GM19467 (cell line): ENCODE measurements around the gene EIF4B.
"Not testable (repeated sequence)": the region's sequence is repeated elsewhere in the genome, so short reads cannot be mapped to it uniquely, and the experiment has no call there.

Experiments
- ATAC-seq: cut with Tn5 transposase; IDR thresholded peaks from one replicate; pipeline ENCODE4 v1.9.1; 2021; ENCODE audit warnings: mild to moderate bottlenecking, moderate library complexity; ENCODE audit not compliant: unreplicated experiment

EIF4B gene

DNA sequence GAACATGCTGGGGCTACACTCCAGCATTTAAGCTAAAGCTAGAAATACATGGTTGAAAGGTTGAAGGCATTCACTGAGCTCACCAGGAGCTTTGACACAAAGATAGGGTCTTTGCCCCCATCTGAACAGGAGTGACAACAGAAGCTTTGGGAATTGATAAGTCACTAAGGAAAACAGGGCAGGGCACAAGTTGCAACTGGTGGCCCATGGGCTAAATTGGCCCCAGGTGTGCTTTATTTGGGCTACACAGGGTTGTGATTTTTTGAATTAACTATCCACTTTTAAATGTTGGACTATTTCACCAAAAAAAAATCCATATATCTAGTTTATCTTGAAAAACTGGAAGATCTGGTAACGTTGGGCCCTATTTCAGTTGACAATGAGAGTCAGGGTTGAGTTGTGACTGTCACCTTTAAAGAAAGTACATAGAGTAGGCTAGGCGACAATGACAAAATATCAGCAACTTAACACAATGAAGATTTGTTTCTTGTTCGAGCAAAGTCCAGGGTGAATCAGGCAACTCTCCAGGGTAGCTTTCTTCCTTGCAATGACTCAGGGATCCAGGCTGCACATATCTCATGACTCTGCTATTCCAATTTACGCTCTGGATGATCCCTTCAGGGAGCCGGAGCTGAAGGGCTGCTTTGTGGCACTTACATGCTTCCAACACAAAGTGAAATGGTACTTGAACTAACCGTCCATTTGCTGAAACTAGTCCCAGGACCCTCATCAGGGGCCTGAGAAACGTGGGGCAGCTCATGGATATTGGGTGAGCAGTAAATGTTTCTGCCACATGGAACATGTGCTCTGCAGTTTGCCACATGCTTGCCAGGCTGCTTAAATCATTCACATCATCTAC is 13.3 kb upstream of the EIF4B start:
- no peak for ATAC-seq

DNA sequence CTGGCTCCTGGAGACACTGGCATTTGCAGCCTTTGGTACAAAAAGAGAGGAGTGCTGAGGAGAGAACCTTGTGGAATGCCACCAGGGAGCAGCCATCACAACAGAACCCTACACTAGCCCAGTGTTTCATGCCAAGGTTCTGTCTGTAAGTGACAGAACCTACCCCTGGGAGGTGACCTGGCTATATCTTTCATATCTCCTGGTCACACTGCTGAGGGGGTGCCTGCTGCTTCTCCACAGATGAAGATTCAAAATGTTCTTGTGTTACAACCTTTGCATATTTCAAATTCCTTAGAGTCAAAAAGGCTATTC is 12.7 kb upstream of the EIF4B start:
- no peak for ATAC-seq

DNA sequence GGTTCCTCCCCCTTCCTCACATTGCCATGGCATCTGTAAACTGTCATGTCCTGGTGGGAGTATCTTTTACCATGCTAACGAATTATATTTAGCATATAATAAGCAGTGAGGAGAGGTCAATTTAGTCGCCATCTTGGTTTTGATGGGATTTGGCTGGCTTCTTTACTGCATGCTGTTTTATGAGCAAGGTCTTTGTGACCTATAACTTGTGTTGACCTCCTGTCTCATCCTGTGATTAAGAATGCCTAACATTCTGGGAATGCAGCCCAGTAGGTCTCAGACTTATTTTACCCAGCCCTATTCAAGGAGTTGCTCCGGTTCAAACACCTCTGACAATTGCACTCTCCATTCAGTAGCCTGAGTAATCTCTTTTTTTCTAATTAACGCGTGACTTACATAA is 2.1 kb upstream of the EIF4B start:
- no peak for ATAC-seq

DNA sequence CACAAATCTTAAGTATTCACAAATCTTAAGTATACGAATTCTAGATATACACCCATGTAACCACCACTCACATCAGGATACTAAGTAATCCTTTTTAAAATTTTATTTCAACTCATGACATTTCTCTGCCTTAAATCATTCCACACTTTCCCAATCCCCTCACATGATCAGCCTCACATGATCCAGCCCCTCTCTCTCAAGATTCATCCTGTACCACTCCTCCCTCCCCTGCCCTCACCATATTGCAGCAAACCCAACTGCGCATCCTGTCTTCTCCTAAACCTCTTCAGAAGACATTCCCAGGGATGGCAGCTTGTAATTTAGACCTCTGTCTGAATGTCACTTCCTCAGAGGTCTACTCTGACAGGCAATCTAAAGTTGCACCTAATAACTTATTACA is 1.7 kb upstream of the EIF4B start:
- ATAC-seq: no peak

DNA sequence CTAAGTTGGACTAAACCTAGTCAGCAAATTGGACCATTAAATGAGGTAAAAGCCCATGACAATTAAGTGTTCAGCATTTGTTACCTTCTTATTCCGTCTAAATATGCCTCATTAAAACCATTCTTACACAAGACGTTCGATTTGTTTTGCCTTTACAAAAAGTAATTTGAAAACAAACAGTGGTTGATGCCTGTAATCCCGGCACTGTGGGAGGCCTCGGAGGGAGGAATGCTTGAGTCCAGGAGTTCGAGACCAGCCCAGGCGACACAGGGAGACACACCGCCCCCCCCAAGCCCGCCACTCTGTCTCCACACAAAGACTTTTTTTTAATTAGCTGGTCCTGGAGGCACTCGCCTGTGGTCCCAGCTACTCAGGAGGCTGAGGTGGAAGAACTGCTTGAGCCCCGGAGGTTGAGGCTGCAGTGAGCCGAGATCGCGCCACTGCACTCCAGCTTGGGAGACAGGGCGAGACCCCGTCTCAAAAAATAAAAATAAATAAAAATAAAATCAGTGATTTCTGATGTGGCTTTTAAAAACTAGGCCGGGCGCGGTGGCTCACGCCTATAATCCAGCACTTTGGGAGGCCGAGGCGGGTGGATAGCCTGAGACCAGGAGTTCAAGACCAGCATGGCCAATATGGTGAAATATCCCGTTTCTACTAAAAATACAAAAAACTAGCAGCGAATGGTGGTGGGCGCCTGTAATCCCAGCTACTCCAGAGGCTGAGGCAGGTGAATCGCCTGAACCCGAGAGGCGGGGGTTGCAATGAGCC is 856 bp upstream of the EIF4B start:
- ATAC-seq: no peak

DNA sequence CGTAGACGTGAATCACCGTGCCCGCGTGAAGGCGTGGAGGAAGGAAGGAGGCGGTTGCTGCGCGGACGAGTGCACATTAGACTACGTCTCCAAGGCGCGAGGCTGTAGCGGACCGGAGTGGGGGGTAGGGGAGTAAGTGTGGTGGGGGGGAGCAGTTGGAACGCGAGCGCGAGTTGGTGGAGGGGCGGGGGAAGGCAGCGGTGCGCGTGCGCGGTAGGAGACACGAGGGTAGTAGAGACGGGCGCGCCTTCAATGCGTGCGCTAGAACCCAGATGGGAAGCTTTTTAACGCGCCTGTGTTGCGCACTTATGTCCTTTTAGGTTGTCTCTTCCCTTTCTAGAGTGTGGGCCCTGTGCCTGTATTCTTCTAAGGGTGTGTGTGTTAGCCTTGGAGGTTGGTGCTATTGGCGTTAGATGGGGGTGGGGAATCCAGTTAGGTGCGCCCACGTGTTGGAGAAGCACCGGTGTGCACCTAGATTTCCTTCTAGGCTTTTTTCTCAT is 604 bp downstream of the EIF4B start:
- no peak for ATAC-seq

DNA sequence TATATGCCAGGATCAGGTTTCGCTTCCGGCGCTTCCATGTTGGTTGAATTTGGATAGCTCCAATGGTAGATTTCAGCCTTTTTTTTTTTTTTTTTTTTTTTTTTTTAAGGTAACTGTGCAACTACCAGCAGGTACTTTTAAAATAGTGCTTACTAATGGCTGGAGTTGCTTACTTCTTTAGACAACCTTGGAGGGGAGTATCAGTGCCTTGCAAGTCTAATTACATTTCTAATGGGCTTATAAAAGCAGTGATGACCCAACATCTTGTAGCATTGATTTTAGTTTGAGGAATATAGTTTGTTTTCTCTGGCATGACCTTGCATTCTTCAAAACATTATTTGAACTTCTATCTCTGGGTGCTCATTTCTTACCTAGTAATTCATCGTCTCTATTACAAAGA is 1.1 kb downstream of the EIF4B start:
- no peak for ATAC-seq

DNA sequence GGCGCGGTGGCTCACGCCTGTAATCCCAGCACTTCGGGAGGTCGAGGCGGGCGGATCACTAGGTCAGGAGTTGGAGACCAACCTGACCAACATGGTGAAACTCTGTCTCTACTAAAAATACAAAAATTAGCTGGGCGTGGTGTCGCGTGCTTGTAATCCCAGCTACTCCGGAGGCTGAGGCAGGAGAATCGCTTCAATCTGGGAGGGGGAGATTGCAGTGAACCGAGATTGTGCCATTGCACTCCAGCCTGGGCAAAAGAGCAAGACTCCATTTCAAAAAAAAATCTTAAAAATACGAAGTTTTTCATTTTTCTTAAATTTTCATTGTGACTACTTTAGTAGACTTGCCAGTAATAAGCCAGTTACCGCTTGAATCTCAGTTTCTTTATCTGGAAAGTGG is 2.5 kb downstream of the EIF4B start:
- not testable (repeated sequence) for ATAC-seq

DNA sequence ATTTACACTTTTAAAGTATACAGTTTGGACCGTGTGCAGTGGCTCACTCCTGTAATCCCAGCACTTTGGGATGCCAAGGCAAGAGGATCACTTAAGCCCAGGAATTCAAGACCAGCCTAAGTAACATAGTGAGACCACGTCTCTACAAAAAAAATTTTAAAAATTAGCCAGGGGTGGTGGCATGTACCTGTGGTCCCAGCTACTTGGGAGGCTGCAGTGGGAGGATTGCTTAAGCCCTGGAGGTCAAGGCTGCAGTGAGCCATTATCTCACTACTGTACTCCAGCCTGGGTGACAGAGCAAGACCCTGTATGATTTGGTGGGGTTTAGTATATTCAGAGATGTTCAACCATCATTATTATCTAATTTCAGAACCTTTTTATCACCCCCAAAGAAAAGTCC is 4.7 kb downstream of the EIF4B start:
- ATAC-seq: no peak

DNA sequence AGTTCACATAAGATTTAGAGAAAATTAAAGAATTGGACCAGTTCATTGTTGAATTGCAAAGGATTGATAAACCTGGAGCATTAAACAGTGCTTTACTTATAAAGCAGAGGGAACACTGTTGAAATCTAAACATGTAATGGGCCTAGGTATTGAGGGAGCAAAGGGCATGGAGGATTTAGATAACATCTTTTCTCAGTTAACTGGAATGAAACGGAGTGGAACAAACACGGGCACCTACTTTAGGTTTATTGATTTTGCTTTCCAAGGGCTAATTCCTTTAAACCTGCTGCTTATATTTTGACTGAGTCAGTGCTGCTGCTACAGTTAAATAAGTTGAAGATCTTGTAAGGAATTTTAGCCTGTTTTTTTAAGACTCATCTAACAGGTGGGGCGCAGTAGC is 5.6 kb downstream of the EIF4B start:
- no peak for ATAC-seq

DNA sequence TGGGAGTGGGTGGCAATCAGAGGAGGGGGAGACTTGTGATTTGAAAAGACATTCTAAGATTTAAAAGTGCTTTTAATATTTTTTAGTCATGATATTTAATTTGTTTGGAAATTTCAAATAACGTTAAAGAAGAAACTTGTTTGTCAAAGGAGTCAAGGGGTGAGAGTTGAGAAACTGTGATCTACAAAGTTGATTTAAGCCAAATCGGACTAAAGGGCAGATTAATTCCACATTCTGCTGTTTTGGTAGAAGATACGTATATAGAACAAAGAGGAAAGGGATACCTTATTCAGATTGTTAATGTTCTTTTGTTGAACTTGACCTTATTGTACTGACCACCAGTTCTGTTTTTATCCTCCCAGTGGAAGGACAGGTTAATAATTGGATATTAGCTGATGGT is 6.7 kb downstream of the EIF4B start:
- no peak for ATAC-seq

DNA sequence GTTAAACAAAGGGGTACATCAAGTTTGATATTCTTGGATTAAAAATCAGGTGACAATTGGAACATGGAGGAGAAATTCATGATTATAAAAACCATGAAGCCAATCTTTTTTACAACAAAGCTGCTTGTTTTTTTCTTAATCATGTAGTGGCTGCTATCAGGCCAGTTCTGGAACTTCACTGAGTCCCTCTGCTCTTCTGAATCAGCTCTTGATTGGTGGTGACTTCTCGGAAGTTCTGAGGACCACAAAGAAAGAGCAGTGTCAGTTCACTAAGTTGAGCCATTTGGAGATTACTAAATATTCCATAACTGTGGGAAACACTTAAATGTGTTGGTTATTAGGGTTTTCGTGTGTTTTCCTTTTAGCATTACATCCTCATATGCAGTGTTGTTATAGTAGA is 8.5 kb downstream of the EIF4B start:
- no peak for ATAC-seq

DNA sequence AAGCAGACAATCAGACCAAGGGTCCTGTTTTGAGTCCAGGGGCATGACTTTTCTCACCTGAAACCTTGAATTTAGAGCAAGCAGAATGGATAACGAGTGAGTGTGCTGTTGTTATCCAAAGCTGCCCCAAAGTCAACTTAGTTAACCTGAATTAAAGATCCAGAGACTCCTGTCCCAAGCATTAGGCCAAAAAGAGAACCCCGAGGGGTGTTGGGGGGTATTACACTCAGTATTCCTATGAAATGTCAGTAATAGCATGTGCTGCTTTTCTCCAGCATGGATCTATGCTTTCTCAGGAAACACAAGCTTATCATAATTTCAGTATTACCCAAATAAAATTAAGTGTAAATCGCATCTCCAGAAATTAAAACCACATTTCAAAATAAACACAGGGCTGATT is 19.0 kb downstream of the EIF4B start:
- ATAC-seq: no peak

DNA sequence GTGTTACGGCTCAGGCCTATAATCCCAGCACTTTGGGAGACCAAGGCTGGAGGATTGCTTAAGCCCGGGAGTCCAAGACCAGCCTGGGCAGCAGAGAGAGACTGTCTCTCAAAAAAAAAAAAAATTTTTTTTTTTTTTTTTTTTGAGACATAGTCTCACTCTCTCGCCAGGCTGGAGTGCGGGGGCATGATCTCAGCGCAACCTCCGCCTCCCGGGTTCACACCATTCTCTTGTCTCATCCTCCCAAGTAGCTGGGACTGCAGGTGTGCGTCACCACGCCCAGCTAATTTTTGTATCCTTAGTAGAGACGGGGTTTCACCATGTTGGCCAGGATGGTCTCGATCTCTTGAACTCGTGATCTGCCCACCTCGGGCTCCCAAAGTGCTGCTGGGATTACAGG is 20.8 kb downstream of the EIF4B start:
- not testable (repeated sequence) for ATAC-seq

DNA sequence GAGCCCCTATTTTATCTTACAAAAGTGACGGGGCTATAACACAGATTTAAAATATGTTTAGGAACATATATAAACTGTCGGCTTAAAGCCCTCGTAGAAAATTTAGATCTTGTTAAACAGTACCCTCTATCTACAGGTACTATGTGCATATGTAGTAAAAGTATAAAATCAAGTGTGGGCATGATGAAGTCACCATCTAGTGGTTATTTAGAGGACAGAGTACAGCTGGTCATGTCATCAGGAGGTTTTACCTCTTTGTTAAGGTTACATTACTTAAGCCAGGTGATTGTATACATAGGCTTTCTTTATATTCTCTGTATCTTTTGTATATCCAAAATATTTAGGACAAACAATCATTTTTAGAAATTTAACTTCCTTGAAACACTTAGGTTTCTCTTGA is 25.4 kb downstream of the EIF4B start:
- no peak for ATAC-seq

DNA sequence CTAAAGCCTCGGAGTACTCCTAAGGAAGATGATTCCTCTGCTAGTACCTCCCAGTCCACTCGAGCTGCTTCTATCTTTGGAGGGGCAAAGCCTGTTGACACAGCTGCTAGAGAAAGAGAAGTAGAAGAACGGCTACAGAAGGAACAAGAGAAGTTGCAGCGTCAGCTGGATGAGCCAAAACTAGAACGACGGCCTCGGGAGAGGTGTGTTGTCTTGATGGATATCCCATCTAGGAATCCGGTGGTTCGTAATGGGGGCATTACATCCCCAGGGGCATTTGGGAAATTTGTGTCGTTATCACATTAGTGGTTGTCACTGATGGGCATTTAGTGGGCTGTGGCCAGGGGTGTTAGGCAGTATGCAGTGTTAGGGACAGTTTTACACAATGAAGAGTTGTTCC is 27.6 kb downstream of the EIF4B start:
- ATAC-seq: not testable (repeated sequence)

DNA sequence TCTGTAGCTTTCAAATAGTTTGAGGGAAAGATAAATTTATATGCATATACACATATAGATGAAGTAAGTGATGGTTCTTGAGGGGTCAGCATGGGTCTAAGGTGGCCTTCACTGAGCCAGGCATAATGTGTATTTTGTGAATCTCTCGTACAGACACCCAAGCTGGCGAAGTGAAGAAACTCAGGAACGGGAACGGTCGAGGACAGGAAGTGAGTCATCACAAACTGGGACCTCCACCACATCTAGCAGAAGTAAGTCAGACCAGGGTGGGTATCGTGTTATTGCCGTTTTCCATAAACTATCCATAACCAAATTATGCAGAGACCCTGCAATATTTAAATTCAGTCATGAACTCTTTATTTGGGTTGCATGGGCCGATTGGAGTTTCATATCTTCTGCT is 28.2 kb downstream of the EIF4B start:
- ATAC-seq: no peak

DNA sequence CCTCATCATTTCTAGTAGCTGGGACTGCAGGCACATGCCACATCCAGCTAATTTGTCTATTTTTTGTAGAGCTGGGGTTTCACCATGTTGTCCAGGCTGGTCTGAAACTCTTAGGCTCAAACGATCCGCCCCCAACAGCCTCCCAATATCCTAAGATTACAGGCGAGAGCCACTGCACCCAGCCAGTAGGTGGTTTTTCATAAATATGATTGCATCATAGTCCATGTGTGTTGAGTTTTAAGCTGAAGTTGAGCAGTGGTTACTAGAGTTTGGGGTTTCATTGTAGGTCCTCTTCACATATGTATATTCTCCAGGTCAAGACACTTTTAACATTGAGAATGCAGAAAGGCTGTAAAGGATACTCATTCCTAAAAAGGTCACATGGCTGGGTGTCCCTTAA is 30.5 kb downstream of the EIF4B start:
- no peak for ATAC-seq

DNA sequence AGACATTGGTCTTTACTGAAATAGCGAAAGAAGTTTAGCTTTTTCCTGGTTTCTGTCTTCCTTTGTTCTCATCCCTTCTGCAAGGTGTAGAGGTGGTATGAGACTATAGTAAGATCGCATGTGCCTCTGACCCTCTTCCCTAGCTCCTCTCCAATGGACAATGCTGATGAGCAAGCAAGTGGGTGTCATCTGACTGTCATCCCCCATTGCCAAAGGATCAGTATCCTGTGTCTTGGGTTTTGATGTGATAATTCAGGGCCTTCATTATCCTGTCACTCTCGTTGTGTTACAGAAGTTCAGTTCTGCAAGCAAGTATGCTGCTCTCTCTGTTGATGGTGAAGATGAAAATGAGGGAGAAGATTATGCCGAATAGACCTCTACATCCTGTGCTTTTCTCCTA is 33.6 kb downstream of the EIF4B start:
- ATAC-seq: no peak

DNA sequence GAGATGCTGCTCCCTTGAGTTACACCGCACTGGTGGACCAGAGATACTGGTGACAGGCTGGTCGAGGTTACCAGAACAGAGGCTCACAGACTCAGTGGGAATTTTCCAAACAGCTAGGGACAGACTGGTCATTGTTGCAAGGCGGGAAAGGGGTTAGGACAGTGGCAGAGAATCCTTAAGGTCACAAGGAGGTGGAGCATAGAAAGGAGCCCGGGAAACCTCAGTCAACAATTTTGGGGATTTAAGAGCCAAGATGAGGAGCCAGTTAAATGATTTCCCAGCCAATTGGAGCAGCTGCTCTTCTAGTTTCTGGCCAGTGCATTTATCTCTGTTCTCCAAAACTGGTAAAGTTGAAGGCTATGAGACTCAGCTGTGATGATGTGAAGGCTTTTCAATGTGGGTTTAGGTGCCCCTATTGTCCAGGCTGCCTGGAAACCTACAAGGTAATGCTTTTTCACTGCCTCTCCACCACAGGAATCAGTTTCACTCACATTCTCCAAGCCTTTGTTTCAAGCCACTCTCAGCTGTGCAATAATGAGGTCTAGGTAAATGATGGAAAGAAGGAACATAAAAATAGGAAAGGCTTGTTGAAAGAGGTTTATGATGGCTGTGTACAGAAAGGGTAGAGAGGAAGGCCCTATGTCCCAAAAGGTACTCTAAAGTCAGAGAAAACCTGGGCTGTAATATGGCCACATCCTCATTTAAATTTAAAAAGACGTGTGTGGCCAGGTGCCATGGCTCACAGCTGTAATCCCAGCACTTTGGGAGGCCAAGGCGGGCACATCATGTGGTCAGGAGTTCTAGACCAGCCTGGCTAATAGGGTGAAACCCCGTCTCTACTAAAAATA is 36.6 kb downstream of the EIF4B start:
- no peak for ATAC-seq

DNA sequence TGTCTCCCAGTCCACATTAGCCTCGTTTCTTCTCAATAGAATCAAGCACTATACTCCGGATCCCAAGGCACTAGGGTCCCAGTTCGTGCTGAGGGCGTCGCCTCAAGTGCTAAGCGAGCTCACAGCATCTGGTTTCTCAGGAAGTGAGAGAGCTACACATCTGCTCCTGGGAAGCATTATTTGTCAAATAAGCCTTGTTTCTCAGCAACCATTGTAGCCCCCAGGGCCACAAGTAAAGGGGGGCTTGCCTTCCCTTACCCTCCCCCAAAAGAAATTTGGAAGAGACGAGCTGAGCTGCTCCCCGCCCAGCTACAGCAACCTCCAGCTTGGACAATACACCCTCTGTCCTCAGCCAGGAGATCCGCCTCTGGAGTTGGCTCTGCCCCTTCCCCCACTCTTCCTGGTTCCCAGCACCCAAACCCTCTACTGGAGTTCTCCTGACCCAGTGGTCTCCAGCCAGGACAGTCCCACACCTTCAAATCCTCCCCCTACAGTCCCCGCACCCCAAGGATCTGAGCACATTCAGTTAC is 37.9 kb downstream of the EIF4B start:
- ATAC-seq: no peak
